GM12892 (cell line): ENCODE data around the gene CRKL.
"Not testable (repeated sequence)": the region's sequence is repeated elsewhere in the genome, so short reads cannot be mapped to it uniquely, and the experiment has no call there.

ENCODE experiments used
- DNase-seq: peaks from one replicate; pipeline ENCODE4 v3.0.0; 2011; ENCODE audit not compliant: insufficient read length
- FAIRE-seq: peaks from 2 replicates; lab custom pipeline; 2011; peaks lifted over from hg19 to GRCh38; lab: Jason Lieb, UNC
- POLR2A ChIP-seq: IDR thresholded peaks from 2 replicates; pipeline ENCODE4 v1.6.1; 2011; ENCODE audit warnings: low read depth, low read length, control low read depth
- POLR2AphosphoS5 ChIP-seq: IDR thresholded peaks from 2 replicates; pipeline ENCODE4 v1.6.1; 2011; ENCODE audit warnings: low read depth, low read length, control low read depth
- TAF1 ChIP-seq: IDR thresholded peaks from 2 replicates; pipeline ENCODE4 v1.6.1; 2011; ENCODE audit warnings: low read depth, mild to moderate bottlenecking, control low read depth, low read length, borderline replicate concordance

CRKL gene

DNA sequence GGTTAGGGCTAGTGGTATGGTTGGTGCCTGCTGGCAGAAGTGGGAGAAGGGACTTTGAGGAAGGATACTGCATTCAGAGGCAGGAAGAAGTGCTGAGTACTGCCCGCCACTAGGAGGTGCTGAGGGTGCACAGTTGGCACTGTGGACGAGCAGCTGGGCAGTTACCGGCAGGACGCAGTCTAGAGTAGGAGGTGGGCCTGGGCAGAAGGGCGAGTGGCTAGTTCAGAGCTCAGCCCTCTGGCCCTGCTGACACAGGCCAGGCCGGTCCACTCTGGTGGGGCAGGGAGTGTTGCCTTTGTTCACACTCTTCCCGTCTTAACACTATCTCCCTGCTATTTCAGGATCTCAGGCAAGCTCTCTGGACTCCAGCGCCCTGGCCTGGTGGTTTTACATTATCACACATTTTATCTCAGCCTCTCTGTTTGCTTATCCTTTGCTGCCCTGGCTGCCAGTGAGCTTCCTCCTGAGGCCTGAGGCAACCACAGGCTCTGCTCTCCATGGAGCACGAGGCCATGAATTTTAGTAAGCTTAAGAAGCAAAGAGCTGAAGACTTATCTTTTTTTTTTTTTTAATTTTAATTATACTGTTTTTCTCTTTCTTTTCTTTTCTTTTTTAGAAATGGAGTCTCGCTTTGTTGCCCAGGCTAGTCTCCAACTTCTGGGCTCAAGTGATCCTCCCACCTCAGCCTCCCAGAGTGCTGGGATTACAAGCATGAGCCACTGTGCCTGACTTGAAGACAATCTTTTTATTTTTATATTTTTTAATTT is 31.5 kb upstream of the CRKL start:
- FAIRE-seq (no peak), DNase-seq (peak; percentile 51)
- TF ChIP-seq POLR2AphosphoS5 (no peak), POLR2A (no peak), TAF1 (no peak)

DNA sequence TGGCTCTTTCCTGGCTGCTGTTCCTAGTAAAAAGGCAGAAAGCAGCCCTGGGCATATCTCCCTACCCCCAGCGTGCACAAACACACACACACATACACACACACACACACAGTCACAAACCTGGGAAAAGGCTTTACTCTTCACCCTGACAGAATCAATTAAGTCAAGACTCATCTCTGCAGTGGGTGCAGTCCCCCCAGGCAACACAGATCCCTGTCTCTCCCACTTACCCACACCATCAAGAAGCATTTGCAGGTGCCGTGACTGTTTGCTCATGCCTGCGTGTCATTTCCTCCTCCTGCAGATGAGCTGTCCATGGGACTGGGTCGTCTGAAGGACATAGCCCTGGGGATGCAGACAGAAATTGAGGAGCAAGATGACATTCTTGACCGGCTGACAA is 29.8 kb upstream of the CRKL start:
- no peak for TF ChIP-seq TAF1
- TF ChIP-seq POLR2AphosphoS5 = no peak
- TF ChIP-seq POLR2A = no peak
- FAIRE-seq = no peak
- DNase-seq = no peak

DNA sequence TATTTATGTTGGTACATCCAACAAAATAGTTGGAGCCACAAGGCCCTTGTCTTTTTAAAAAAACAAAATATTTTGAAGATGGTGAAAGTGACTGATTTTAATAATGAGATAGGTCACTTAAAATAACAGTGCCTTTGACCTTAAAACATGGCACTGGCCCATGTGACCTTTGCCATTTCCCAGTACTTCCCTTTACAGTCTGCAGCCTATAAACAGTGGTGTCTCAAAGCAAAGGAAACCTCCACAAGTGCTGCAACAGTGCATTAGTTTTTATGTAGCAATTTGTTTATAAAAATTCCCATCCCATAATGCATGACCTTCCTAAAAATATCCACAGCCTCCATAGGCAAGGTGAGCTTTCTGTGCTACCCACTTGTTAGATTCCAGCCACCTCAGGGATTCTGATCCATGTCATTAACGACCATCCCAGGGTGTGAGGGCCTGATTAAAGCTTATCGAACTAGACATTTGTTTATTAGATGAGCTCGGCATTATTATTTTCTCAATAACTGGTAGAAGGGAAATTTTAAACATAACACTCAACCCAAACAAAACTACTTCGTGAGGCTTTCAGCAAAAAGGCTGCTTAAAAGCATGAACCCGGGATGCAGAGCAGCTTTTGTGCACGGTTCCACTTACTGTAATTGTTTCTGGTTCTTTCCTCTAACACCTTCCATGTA is 28.0 kb upstream of the CRKL start:
- FAIRE-seq (no peak), DNase-seq (no peak)
- no peak for TF ChIP-seq TAF1
- no peak for TF ChIP-seq POLR2AphosphoS5
- no peak for TF ChIP-seq POLR2A

DNA sequence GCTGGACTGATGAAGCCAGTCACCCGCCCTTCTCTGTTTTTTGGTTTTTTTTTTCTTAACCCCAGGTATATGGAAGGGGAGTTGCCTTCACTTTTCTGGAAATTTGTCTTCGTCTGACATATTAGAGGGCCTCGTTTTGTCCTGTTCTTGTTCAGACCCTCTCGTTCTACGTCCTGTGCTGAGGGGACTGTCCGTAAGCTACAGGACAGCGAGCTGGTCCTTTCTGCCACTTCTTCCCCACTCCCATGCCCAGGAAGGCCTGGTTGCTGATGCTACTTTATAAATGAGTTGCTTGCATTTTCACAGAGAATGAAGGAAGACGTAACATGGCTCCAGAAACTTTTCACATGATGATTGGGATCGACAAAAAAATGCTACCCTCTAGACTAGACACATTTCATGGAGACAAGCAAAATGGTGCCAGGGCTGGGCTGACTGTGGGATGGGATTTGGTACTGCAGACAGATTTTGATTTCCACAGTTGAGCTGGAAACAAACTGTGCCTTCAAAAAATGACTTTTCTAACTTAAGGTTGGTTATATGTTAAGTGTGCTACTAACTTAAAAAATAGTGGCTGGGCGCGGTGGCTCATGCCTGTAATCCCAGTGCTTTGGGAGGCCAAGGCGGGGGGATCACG is 27.2 kb upstream of the CRKL start:
- FAIRE-seq = no peak
- TF ChIP-seq POLR2A (no peak), POLR2AphosphoS5 (no peak), TAF1 (no peak)
- no peak for DNase-seq

DNA sequence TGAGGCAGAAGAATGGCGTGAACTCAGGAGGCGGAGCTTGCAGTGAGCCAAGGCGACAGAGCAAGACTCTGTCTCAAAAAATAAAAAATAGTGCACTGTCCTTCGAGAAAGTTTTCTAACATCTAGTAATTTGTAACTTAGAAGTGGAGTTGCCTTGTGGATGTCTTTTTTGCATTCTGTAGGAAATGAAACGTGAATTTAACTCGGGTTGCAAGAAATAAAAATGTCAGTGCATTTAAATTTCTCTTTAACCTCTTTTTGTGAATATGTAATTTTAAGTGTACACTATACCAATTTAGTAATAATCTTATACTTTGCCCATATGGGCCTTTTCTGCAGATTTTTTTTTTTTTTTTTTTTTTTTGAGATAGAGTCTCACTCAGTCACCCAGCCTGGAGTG is 26.2 kb upstream of the CRKL start:
- FAIRE-seq = no peak
- DNase-seq = no peak

DNA sequence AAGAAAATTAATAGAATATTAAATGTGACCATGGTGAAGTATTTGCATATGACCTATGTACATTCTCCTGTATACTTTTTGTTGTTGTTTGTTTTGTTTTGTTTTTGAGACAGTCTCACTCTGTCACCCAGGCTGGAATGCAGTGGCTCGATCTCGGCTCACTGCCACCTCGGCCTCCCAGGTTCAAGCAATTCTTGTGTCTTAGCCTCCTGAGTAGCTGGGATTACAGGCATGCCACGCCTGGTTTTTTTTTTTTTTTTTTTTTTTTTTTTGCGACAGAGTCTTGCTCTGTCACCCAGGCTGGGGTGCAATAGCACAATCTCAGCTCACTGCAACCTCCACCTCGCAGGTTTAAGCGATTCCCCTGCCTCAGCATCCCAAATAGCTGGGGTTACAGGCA is 19.5 kb upstream of the CRKL start:
- not testable (repeated sequence) for DNase-seq, FAIRE-seq

More for the DNA sequence above, 26.2 kb upstream of the CRKL start:
- TF ChIP-seq POLR2AphosphoS5 (no peak), TAF1 (no peak), POLR2A (no peak)

DNA sequence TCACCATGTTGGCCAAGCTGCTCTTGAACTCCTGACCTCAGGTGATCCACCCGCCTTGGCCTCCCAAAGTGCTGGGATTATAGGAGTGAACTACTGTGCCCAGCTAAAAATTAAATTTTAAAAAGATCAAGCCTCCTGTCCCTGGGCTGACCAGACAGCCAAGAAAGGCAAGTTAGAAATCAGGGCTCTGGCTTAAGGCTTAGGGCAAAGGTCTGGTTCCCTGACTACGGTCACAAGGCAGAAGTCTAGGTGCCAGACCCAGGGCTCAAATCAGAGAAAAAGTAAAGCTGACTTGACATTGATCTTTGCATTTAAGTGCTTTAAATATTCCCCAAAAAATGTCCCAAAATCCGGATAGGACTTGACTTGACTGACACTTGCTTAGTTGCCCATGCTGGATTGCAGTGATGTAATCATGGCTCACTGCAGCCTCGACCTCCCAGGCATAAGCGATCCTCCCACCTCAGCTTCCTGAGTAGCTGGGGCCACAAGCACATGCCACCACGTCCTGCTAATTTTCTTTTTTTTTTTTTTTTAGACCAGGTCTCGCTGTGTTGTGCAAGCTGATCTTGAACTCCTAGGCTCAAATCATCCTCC is 17.3 kb upstream of the CRKL start:
- DNase-seq (no peak), FAIRE-seq (no peak)
- TF ChIP-seq POLR2AphosphoS5 (no peak), TAF1 (no peak), POLR2A (no peak)

DNA sequence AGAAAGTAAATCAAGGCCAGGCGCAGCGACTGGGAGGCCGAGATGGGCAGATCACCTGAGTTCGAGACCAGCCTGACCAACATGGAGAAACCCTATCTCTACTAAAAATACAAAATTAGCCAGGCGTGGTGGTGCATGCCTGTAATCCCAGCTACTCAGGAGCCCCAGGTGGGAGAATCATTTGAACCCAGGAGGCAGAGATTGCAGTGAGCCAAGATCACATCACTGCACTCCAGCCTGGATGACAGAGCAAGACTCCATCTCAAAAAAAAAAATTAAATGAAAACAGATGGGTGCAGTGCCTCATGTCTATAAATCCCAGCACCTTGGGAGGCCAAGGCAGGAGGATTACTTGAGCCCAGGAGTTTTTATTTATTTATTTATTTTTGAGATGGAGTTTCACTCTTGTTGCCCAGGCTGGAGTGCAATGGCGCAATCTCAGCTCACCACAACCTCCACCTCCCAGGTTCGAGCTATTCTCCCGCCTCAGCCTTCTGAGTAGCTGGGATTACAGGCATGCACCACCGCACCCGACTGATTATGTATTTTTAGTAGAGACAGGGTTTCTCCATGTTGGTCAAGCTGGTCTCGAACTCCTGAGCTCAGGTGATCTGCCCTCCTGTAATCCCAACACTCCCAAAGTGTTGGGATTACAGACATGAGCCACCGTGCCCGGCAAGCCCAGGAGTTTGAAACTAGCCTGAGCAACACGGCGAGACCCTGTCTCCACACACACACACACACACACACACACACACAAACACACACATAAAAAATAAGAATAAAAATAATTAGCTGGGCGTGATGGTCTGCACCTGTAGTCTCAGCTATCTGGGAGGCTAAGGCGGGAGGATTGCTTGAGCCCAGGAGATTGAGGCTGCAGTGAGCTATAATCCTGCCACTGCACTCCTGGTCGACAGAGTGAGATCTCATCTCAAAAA is 15.8 kb upstream of the CRKL start:
- not testable (repeated sequence) for DNase-seq, FAIRE-seq

DNA sequence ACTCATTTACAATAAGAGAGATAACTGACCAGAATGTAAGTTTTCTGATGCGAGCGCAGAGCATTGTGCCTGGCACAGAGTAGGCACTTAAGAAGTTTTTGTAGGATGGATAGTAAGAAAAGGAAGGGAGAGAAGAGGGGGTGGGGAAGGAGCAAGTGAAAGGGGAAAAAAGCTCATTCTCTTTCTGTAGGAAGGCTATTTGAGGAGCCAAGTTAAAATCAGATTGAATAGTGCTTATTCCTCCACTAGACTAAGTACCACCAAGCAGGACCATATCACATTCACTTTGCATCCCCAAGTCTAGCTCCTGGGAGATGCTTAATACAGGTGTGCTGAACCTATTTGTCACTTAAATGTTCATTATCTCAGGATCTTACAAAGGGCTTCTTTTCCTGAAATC is 14.1 kb upstream of the CRKL start:
- DNase-seq (no peak), FAIRE-seq (no peak)
- no peak for TF ChIP-seq POLR2A
- no peak for TF ChIP-seq POLR2AphosphoS5
- no peak for TF ChIP-seq TAF1

DNA sequence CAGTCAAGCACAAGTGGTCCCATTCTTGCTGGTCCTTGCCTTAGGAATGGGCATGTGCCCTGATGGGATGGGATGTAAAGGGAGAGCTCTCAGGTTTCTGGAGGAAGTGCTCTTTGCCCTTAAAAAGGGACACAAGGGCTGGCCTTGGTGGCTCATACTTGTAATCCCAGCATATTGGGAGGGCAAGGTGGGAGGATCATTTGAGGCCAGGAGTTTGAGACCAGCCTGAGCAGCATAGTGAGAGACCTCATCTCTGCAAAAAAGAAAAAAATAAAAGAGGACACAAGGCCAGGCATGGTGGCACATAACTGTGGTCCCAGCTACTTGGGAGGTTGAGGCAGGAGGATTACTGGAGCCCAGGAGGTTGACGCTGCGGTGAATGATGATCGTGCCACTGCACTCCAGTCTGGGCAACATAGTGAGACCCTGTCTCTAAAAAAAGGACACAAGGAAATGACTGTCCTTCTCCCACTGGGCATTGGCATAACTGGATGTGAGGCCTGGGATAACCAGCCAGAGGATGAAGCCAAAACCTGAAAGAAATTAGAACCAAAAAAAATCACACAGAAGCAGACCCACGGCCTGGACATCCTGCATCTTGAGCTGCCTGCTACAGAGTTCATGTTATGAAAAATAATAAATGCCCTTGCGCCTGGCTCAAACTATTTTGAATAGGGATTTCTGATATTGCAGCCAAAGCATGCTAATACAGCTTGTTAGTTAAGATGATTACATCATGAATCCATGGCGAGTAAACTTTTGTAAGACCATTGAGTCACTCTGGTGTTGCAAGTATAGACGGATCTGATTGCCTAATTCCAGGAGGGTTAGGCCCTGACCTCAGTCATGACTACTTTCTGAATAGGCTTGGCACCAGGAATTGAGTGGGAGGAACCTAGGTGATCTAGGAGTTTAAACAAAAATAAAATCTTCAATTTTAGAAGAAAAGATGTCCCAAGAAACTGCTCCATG is 12.9 kb upstream of the CRKL start:
- TF ChIP-seq TAF1 (no peak), POLR2A (no peak), POLR2AphosphoS5 (no peak)
- no peak for DNase-seq
- FAIRE-seq = no peak
